Liver (tissue), 2 donors: ENCODE measurements around the gene PPME1.

Experiments used
- YY1 ChIP-seq: IDR thresholded peaks from 2 replicates; pipeline ENCODE4 v1.6.1; 2016; ENCODE audit warnings: antibody characterized with exemption, mild to moderate bottlenecking
- TF ChIP-seq, protein P1 (sequence below): IDR thresholded peaks from 2 replicates; pipeline ENCODE4 v1.6.1; 2016; ENCODE audit warnings: antibody characterized with exemption
- TF ChIP-seq, protein P2 (sequence below): fragments of 150-350 bp; IDR thresholded peaks from 2 replicates; pipeline ENCODE4 v1.5.1; 2017; ENCODE audit warnings: improper control_type of control experiment, low read depth, low read length; ENCODE audit not compliant: missing input control
- TF ChIP-seq, protein P3 (sequence below): IDR thresholded peaks from 2 replicates; pipeline ENCODE4 v1.6.1; 2016; ENCODE audit warnings: antibody characterized with exemption
- TF ChIP-seq, protein P4 (sequence below): IDR thresholded peaks from 2 replicates; pipeline ENCODE4 v1.6.1; 2016; ENCODE audit warnings: antibody characterized with exemption, mild to moderate bottlenecking
- donor health status: healthy.

DNA sequence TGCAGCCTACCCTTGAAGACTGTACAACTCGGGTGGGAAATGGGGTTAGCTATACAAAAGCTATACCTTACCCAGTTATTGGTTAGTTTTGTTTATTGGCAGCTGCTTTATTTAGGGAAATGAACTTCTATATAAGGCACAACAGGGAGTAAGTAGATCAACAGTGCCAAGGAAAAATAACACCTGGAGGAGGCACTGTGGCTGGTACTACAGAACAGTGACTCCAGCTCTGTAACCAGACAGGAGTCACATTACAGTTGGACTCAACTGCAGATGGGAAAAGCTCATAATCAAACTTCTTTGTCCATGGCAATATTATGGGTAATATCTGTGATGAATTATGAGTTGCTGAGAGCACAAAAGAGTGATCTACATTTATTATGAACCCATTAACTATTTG lies 126.4 kb downstream of the PPME1 start:
- TF ChIP-seq, protein P1, sequence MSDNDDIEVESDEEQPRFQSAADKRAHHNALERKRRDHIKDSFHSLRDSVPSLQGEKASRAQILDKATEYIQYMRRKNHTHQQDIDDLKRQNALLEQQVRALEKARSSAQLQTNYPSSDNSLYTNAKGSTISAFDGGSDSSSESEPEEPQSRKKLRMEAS: no peak
- TF ChIP-seq, protein P2, sequence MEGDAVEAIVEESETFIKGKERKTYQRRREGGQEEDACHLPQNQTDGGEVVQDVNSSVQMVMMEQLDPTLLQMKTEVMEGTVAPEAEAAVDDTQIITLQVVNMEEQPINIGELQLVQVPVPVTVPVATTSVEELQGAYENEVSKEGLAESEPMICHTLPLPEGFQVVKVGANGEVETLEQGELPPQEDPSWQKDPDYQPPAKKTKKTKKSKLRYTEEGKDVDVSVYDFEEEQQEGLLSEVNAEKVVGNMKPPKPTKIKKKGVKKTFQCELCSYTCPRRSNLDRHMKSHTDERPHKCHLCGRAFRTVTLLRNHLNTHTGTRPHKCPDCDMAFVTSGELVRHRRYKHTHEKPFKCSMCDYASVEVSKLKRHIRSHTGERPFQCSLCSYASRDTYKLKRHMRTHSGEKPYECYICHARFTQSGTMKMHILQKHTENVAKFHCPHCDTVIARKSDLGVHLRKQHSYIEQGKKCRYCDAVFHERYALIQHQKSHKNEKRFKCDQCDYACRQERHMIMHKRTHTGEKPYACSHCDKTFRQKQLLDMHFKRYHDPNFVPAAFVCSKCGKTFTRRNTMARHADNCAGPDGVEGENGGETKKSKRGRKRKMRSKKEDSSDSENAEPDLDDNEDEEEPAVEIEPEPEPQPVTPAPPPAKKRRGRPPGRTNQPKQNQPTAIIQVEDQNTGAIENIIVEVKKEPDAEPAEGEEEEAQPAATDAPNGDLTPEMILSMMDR: no peak
- TF ChIP-seq, protein P3, sequence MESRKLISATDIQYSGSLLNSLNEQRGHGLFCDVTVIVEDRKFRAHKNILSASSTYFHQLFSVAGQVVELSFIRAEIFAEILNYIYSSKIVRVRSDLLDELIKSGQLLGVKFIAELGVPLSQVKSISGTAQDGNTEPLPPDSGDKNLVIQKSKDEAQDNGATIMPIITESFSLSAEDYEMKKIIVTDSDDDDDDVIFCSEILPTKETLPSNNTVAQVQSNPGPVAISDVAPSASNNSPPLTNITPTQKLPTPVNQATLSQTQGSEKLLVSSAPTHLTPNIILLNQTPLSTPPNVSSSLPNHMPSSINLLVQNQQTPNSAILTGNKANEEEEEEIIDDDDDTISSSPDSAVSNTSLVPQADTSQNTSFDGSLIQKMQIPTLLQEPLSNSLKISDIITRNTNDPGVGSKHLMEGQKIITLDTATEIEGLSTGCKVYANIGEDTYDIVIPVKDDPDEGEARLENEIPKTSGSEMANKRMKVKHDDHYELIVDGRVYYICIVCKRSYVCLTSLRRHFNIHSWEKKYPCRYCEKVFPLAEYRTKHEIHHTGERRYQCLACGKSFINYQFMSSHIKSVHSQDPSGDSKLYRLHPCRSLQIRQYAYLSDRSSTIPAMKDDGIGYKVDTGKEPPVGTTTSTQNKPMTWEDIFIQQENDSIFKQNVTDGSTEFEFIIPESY: no peak
- no peak for TF ChIP-seq YY1
- TF ChIP-seq, protein P4, sequence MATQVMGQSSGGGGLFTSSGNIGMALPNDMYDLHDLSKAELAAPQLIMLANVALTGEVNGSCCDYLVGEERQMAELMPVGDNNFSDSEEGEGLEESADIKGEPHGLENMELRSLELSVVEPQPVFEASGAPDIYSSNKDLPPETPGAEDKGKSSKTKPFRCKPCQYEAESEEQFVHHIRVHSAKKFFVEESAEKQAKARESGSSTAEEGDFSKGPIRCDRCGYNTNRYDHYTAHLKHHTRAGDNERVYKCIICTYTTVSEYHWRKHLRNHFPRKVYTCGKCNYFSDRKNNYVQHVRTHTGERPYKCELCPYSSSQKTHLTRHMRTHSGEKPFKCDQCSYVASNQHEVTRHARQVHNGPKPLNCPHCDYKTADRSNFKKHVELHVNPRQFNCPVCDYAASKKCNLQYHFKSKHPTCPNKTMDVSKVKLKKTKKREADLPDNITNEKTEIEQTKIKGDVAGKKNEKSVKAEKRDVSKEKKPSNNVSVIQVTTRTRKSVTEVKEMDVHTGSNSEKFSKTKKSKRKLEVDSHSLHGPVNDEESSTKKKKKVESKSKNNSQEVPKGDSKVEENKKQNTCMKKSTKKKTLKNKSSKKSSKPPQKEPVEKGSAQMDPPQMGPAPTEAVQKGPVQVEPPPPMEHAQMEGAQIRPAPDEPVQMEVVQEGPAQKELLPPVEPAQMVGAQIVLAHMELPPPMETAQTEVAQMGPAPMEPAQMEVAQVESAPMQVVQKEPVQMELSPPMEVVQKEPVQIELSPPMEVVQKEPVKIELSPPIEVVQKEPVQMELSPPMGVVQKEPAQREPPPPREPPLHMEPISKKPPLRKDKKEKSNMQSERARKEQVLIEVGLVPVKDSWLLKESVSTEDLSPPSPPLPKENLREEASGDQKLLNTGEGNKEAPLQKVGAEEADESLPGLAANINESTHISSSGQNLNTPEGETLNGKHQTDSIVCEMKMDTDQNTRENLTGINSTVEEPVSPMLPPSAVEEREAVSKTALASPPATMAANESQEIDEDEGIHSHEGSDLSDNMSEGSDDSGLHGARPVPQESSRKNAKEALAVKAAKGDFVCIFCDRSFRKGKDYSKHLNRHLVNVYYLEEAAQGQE: no peak
